GM10248 (cell line): Measurements from ENCODE around the gene CNTRL.

Source experiments
- CTCF ChIA-PET: fragments of 300-600 bp; sonication (Branson Sonifier 250); formaldehyde crosslinking; extraction: SDS; loops from one replicate; lab custom pipeline; 2021; ENCODE audit warnings: antibody characterized with exemption; lab: Yijun Ruan, JAX
- POLR2A ChIA-PET: fragments of 350-650 bp; sonication (Branson Sonifier 250); formaldehyde crosslinking; extraction: SDS; loops from one replicate; lab custom pipeline; 2020; ENCODE audit warnings: antibody characterized with exemption; lab: Yijun Ruan, JAX
- DNase-seq: peaks from one replicate; pipeline ENCODE4 v3.0.0; 2012; ENCODE audit errors: extremely low spot score
- CTCF ChIP-seq: IDR thresholded peaks from 2 replicates; pipeline ENCODE4 v1.5.1; 2012; ENCODE audit warnings: mild to moderate bottlenecking, low read depth; ENCODE audit errors: extremely low read depth, missing control alignments, control extremely low read depth

CNTRL gene

GRCh38 chr9:121160025-121160424, 85.3 kb downstream of the CNTRL start:
- ChIA-PET POLR2A (no interaction called here), CTCF (interaction anchor here (1.1 to 5.3 kb wide), 4 partner anchors 10 to 37 kb away, joined by 3 to 23 read pairs (median 4); no protein-coding TSS in a partner anchor)
- TF ChIP-seq CTCF = no peak
- no peak for DNase-seq

GRCh38 chr9:121168052-121168451, 93.3 kb downstream of the CNTRL start:
- ChIA-PET CTCF (interaction anchor here (1.1 to 4.1 kb wide), 3 partner anchors 9 to 46 kb away, joined by 3 to 23 read pairs (median 4); no protein-coding TSS in a partner anchor), POLR2A (no interaction called here)
- TF ChIP-seq CTCF = no peak
- DNase-seq = no peak

- TF ChIP-seq CTCF = no peak
- ChIA-PET POLR2A (no interaction called here), CTCF (interaction anchor here (0.7 to 5.8 kb wide), 10 partner anchors 9 to 72 kb away, joined by 3 to 37 read pairs (median 3); no protein-coding TSS in a partner anchor)
- DNase-seq = no peak
Measured at GRCh38 chr9:121169094-121169601, 94.4 kb downstream of the CNTRL start.

- no peak for TF ChIP-seq CTCF
- CTCF ChIA-PET = interaction anchor here (0.7 to 5.8 kb wide), 6 partner anchors 9 to 41 kb away, joined by 3 to 37 read pairs (median 4); partner anchors contain the start of gene RAB14
- DNase-seq = no peak
- POLR2A ChIA-PET = no interaction called here
Measured at GRCh38 chr9:121171236-121171635, 96.5 kb downstream of the CNTRL start.

- no peak for DNase-seq
- POLR2A ChIA-PET = interaction anchor here (1.2 kb wide), 1 partner anchor 13 kb away, joined by 3 read pairs; no protein-coding TSS in a partner anchor
- CTCF ChIA-PET = interaction anchor here (0.9 to 5.8 kb wide), 3 partner anchors 9 to 13 kb away, joined by 3 to 37 read pairs (median 4); no protein-coding TSS in a partner anchor
- no peak for TF ChIP-seq CTCF
Measured at GRCh38 chr9:121172726-121173487, 98.2 kb downstream of the CNTRL start.

GRCh38 chr9:121173501-121173900, 98.7 kb downstream of the CNTRL start:
- DNase-seq = no peak
- TF ChIP-seq CTCF = no peak
- POLR2A ChIA-PET = interaction anchor here (1.2 kb wide), 1 partner anchor 12 kb away, joined by 3 read pairs; no protein-coding TSS in a partner anchor
- CTCF ChIA-PET = interaction anchor here (0.9 to 5.8 kb wide), 3 partner anchors 9 to 12 kb away, joined by 3 to 37 read pairs (median 4); no protein-coding TSS in a partner anchor
